Measurements from ENCODE around the gene TBC1D12.

- TF ChIP-seq POLR2AphosphoS5 (IDR thresholded peaks at IDR 0.05; ENCODE audit: low read depth, low read length) (no peak), REST (IDR thresholded peaks at IDR 0.05; ENCODE audit: insufficient read depth in 1 of 2, low read depth in 2 of 2, low read length in 2 of 2) (no peak), TAF1 (IDR thresholded peaks at IDR 0.05; ENCODE audit: borderline replicate concordance, insufficient read depth, low read length) (no peak), SIN3A (IDR thresholded peaks at IDR 0.05; ENCODE audit: borderline replicate concordance, insufficient read depth, low read length) (no peak), FOXP2 (optimal IDR thresholded peaks at IDR 0.05; ENCODE audit: borderline replicate concordance, extremely low read depth, extremely low read length, insufficient read depth) (no peak)
Observed at GRCh38 chr10:94489107-94489506, 86.8 kb downstream of the TBC1D12 start.

All from PFSK-1 (cell line).